GM21381 (cell line): ENCODE results near the gene DNAJB5.
"Not testable (repeated sequence)": the region's sequence is repeated elsewhere in the genome, so short reads cannot be mapped to it uniquely, and the experiment has no call there.

Experiments used
- ATAC-seq: cut with Tn5 transposase; IDR thresholded peaks from one replicate; pipeline ENCODE4 v1.9.1; 2021; ENCODE audit warnings: mild to moderate bottlenecking, moderate library complexity; ENCODE audit not compliant: unreplicated experiment

Gene DNAJB5

GRCh38 chr9:34989003-34989945 lies at the start of gene DNAJB5:
DNAJB5 (plus strand) TSS chr9:34989745; CDS start chr9:34990631, 886 bp downstream.
- ATAC-seq: peak; percentile 83

- not testable (repeated sequence) for ATAC-seq
These were observed 49.6 kb upstream of the DNAJB5 start for GRCh38 chr9:34939989-34940388.

GRCh38 chr9:34948451-34948850 lies 41.1 kb upstream of the DNAJB5 start:
- ATAC-seq: no peak

- no peak for ATAC-seq
These were observed 35.3 kb upstream of the DNAJB5 start for GRCh38 chr9:34954225-34954624.

- not testable (repeated sequence) for ATAC-seq
These were observed 33.5 kb upstream of the DNAJB5 start for GRCh38 chr9:34956066-34956465.

- peak; percentile 48 for ATAC-seq
These were observed 32.9 kb upstream of the DNAJB5 start for GRCh38 chr9:34956648-34957047.

GRCh38 chr9:34957492-34958410 lies 31.8 kb upstream of the DNAJB5 start, which contains the start of gene PHF24:
PHF24 (plus strand) TSS chr9:34958285; CDS start chr9:34971299, 13,014 bp downstream.
- no peak for ATAC-seq

GRCh38 chr9:34958411-34958982 lies 31.0 kb upstream of the DNAJB5 start:
- no peak for ATAC-seq

- no peak for ATAC-seq
These were observed 30.1 kb upstream of the DNAJB5 start for GRCh38 chr9:34959461-34959860.

GRCh38 chr9:34961574-34962490 lies 27.7 kb upstream of the DNAJB5 start:
- ATAC-seq: no peak

- ATAC-seq: no peak
These were observed 27.0 kb upstream of the DNAJB5 start for GRCh38 chr9:34962546-34962945.

- no peak for ATAC-seq
These were observed 26.0 kb upstream of the DNAJB5 start for GRCh38 chr9:34963552-34963951.

GRCh38 chr9:34964458-34964857 lies 25.1 kb upstream of the DNAJB5 start:
- ATAC-seq: no peak

GRCh38 chr9:34971146-34971811 lies 18.3 kb upstream of the DNAJB5 start:
- no peak for ATAC-seq

GRCh38 chr9:34974664-34975063 lies 14.9 kb upstream of the DNAJB5 start:
- no peak for ATAC-seq

GRCh38 chr9:34976441-34976840 lies 13.1 kb upstream of the DNAJB5 start:
- ATAC-seq: no peak

GRCh38 chr9:34976992-34977391 lies 12.6 kb upstream of the DNAJB5 start:
- no peak for ATAC-seq

- no peak for ATAC-seq
These were observed 9.3 kb upstream of the DNAJB5 start for GRCh38 chr9:34980181-34980761.

GRCh38 chr9:34982361-34982760 lies 7.2 kb upstream of the DNAJB5 start:
- no peak for ATAC-seq
